Measurements from ENCODE around the gene PINK1. TPM values are rescaled to one million over a fixed set of nuclear protein-coding genes. Genes with fewer than 3 reads are reported as not detected.

The PINK1 gene
- total RNA-seq, 1 donor: 61.3 TPM

DNA sequence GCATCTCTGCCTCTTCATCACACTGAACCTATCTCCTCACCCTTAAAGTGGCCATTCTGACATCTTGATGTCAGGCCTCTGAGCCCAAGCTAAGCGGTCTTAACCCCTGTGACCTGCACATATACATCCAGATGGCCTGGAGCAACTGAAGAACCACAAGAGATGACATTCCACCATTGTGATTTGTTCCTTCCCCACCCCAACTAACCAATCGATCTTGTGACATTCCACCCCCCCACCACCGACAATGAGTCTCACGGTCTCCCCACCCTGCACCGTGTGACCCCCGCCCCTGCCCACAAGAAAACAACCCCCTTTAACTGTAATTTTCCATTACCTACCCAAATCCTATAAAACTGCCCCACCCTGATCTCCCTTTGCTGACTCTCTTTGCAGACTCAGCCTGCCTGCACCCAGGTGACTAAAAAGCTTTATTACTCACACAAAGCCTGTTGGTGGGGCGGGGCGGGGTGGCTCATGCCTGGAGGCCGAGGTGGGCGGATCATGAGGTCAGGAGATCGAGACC, 21.0 kb upstream of the PINK1 start:
- TF ChIP-seq, protein P1, sequence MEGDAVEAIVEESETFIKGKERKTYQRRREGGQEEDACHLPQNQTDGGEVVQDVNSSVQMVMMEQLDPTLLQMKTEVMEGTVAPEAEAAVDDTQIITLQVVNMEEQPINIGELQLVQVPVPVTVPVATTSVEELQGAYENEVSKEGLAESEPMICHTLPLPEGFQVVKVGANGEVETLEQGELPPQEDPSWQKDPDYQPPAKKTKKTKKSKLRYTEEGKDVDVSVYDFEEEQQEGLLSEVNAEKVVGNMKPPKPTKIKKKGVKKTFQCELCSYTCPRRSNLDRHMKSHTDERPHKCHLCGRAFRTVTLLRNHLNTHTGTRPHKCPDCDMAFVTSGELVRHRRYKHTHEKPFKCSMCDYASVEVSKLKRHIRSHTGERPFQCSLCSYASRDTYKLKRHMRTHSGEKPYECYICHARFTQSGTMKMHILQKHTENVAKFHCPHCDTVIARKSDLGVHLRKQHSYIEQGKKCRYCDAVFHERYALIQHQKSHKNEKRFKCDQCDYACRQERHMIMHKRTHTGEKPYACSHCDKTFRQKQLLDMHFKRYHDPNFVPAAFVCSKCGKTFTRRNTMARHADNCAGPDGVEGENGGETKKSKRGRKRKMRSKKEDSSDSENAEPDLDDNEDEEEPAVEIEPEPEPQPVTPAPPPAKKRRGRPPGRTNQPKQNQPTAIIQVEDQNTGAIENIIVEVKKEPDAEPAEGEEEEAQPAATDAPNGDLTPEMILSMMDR (IDR thresholded peaks at IDR 0.05; ENCODE audit: insufficient read depth, low read depth, low read length): no peak
- no peak overlapping the region for H3K4me3 ChIP-seq (ENCODE audit: low read depth, low read length)
- DNase-seq (ENCODE audit: low read depth): peak; percentile 21

DNA sequence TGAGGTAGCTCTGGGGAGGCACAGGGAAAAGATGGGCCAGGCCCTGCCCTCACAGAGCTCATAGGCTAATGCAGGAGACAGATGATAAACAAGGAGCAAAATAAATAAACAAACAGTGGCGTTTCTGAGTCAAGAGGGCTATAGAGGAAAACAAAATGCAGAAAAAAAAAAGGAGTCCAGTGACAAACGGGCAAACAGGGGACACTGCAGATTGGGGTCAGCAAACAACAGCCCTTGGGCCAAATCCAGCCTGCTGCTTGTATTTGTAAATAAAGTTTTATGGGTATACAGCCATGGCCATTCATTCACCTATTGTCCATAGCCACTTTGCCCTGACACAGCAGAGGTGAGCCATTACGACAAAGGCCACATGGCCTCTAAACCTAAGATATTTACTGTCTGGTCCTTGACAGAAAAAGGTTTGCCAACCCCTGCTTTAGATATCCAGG, 19.1 kb upstream of the PINK1 start:
- no peak for DNase-seq (ENCODE audit: low read depth)
- TF ChIP-seq, protein P1 (IDR thresholded peaks at IDR 0.05; ENCODE audit: insufficient read depth, low read depth, low read length): no peak

DNA sequence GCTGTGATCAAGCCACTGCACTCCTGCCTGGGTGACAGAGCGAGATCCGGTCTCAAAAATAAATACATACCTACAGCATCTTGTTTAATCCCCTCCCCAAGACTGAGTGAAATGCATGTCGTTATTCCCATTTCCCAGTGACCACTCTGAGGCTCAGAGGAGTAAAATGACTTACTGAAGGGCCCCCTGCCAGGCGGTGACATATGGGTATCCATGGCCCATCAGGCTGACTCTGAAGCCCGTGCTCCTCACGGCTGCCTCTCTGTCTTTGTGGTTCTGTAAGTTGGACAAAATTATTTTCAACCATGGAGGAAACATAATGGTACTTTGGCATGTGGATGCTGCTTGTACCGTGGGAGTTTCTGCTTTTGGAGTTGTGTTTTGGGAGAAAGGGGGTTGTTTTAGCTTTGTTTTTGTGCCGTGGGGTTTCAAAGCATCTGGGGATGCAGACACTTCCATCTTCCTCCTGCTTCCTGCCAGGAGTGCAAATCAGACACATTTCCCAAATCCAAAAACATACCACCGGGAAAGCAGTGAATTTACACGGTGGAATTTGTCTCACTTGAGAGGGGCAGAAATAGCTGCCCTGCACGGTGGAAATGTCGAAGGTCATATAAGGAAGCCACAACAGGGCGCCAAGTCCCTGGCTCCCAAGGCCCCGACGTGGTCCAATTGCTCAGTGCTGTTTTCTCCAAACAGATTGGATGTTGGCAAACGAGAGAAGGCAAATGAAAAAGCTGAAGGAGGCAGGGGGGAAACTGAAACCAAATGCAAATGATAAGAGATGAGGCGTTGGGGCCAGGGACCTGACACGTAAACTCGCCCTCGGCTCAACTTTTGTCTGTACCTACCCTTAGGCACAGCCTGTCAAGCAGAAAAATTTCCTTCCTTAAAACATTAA, 17.1 kb upstream of the PINK1 start:
- TF ChIP-seq, protein P1 (IDR thresholded peaks at IDR 0.05; ENCODE audit: insufficient read depth, low read depth, low read length): no peak
- no peak overlapping the region for H3K4me3 ChIP-seq (ENCODE audit: low read depth, low read length)
- peak; percentile 40 for DNase-seq (ENCODE audit: low read depth)

More for the DNA sequence above, 19.1 kb upstream of the PINK1 start:
- no peak overlapping the region for H3K4me3 ChIP-seq (ENCODE audit: low read depth, low read length)

DNA sequence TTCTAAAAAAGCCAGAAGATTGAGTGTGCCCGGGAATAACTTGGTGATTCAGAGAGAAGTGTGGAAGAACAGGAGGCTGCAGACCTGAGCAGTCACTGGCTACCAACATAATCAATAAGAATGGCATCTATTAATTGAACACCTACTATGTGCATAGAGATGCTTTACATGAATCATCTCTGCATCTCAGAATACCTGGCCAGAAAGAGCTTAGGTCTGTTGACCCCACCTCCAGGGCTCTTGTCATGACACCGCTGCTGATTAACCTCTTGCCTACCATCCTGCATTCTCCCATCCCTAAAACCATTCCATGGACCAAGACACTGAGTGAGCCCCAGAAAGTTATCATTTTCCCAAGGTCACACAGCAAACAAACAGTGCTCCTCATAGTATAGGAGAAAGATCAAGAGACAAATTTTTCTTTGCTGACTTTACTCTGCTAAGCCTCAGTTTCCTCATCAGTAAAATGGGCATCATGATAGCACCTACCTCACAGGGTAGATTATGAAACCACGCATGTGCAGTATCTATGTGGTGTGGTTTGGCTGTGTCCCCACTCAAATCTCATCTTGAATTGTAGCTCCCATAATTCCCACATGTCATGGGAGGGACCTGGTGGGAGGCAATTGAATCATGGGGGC, 16.3 kb upstream of the PINK1 start:
- no peak for DNase-seq (ENCODE audit: low read depth)
- no peak overlapping the region for H3K4me3 ChIP-seq (ENCODE audit: low read depth, low read length)

DNA sequence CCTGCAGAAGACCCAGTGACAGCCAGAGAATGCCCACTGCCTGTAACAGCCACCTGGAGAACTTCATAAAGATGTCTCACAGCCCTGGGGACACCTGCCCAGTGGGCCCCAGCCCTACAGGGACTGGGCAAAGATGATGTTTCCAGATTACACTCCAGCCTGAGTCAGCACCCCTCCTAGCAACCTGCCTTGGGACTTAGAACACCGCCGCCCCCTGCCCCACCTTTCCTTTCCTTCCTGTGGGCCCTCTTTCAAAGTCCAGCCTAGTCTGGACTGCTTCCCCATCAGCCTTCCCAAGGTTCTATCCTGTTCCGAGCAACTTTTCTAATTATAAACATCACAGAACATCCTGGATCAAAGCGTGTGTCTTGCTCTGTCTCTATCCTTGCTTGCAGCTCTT, 14.7 kb upstream of the PINK1 start:
- H3K4me3 ChIP-seq (ENCODE audit: low read depth, low read length): no peak overlapping the region
- TF ChIP-seq, protein P1 (IDR thresholded peaks at IDR 0.05; ENCODE audit: insufficient read depth, low read depth, low read length): no peak
- no peak for DNase-seq (ENCODE audit: low read depth)

More for the DNA sequence above, 16.3 kb upstream of the PINK1 start:
- TF ChIP-seq, protein P1 (IDR thresholded peaks at IDR 0.05; ENCODE audit: insufficient read depth, low read depth, low read length): no peak

DNA sequence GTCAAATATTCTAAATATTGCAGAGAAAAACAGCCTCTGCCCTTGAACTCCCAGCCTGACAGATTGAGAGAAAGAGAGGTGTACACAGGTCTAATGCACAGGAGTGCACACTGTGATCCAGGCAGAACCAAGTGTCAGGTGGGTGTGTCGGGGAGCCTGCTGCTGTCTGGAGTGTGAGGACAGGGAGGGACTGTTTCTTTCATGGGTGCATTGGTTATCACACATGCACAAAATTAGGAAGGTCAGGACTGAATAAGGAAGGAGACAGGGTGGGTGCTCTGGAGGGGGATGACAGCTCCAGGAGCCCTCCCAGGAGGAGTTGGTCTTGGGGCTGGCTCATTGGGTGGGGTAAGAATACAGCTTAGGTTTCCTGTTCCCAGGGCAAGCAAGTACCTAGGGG, 13.3 kb upstream of the PINK1 start:
- TF ChIP-seq, protein P1 (IDR thresholded peaks at IDR 0.05; ENCODE audit: insufficient read depth, low read depth, low read length): no peak
- no peak for DNase-seq (ENCODE audit: low read depth)
- no peak overlapping the region for H3K4me3 ChIP-seq (ENCODE audit: low read depth, low read length)

Measured in fibroblast of villous mesenchyme (primary cell).